ENCODE measurements around the gene GRN.
"Not testable (repeated sequence)": the region's sequence is repeated elsewhere in the genome, so short reads cannot be mapped to it uniquely, and the experiment has no call there.

GRN gene

GRCh38 chr17:44321246-44322120 is 23.6 kb upstream of the GRN start:
- no peak for DNase-seq (ENCODE audit: low read depth)

DNA sequence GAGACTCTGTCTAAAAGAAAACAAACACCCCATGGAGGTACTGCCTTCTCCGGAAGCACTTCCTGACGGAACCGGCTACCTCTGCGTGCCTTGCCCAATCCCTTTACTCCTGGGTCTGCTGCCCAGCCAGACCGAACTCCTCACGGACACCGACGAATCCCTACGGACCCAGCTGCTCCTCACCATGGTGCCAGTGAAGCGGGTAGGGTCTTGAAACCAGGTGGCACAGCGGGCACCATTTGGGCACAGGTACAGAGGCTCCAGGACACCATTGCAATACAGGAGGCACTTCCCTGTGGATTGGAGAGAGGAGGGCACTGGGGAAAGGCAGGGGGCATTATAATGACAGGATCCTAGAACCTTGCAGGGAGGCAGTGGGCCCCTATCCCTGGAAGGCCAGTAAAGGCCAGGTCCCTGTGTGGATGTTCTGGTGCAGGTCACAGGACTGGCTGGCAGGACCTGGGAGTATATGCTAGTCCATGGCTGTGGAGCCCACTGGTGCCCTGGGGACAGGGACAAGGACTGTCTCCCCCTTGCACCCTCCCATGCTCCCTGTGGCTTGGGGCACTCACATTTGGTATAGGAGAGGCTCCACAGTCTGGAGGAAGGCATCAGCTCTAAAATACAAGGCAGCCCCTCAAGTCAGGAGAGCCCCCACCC is 22.7 kb upstream of the GRN start:
- DNase-seq (ENCODE audit: low read depth): no peak

DNA sequence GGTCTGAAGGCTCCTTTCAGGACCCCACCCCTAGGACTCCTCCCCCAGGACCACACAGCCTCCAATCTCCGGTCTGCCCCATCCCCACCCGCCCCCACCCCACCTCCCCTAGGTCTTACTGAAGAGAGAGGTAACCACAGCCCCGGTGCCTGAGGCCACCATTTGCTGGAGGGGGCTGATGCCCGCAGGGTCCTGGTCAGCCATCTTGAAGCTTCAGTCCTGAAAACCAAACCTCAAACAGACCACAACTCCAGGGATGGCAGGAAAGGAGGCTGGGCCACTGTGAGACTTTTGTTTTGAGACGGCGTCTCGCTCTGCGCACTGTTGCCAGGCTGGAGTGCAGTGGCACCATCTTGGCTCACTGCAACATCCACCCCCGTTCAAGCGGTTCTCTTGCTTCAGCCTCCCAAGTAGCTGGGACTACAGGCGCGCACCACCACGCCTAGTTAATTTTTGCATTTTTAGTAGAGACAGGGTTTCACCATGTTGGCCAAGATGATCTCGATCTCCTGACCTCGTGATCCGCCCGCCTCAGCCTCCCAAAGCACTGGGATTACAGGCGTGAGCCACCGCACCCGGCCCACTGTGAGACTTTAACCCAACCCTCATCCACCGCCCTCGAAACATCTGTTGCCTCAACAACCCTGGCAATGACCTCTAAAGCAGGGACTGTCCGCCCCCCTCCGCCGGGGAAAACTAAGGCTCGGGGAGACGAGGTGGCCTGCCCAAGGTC is 21.6 kb upstream of the GRN start:
- no peak for DNase-seq (ENCODE audit: low read depth)

DNA sequence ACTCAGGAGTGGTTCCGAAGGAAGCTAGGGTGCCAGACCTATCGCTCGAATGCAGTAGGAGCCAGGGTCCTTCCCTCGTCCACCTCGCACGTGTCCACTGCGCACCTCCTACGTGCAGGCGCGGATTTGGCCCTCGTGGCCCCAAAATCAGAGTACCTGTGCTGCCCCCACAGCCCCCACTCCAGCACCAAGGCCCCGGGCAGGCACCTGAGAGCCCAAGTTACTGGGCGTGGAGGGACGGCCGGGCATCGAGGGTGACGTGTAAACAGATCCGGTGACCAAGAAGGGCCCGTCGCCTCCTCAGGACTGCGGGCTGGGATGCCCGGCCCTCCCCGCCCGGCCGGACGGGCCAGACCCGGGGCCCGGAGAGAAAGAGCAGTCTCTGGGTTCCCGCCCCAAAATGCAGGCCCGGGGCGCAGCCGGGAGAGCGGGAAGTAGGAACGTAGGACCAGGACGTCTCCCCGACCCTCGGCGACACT is 21.0 kb upstream of the GRN start:
- no peak for DNase-seq (ENCODE audit: low read depth)

DNA sequence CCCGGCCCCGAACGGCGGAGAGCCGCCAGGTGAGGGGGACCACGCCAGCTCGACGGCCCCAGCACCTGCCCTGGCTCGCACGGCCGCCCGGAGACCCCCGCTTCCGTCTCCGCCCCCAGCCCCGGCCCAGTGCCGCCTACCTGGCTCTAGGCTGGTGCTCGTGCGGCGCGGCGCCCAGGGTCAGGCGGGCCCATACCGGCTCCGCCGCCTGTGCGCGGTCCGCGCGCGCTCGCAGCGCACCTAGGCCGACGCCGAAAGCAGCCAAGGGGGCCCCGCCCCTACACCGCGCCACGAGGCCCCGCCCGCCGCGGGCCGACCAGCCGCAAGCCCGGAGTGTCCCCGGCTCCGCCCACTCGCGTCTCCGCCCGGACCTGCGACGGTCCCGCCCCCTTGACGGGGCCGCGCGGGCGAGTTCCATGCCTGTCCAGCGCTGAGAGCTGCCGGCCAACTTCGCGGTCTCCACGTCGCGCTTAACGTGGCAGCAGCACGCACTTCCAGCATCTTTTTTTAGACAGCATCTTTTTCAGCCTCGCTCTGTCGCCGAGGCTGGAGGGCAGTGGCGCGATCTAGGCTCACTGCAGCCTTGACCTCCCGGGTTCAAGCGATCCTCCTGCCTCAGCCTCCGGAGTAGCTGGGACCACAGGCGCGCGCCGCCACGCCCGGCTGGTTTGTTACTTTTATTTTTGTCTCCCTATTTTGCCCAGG is 20.4 kb upstream of the GRN start, which contains the start of gene SLC25A39:
Gene SLC25A39 (minus strand): TSS at position 253 of the 705 bp plus-strand sequence. CDS start 1,261 bp downstream, outside the sequence.
- peak; percentile 90 for DNase-seq (ENCODE audit: low read depth)

- peak; percentile 91 for DNase-seq (ENCODE audit: low read depth)
These were observed 18.1 kb upstream of the GRN start for GRCh38 chr17:44326861-44327444.

- DNase-seq (ENCODE audit: low read depth): no peak
These were observed 17.2 kb upstream of the GRN start for GRCh38 chr17:44327715-44328449.

DNA sequence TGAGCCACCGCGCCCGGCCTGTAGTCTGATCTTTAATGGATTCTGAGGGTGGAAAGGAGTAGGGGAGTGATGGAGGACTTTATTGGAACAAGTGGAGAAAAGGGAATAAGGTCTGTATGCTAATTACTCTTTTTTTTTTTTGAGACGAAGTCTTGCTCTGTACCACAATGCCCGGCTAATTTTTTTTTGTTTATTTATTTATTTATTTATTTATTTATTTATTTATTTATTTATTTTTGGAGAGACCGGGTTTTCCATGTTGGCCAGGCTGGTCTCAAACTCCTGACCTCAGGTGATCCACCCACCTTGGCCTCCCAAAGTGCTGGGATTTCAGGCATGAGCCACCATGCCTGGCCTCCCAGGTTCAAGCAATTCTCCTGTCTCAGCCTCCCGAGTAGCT is 15.6 kb upstream of the GRN start:
- not testable (repeated sequence) for DNase-seq (ENCODE audit: low read depth)

- not testable (repeated sequence) for DNase-seq (ENCODE audit: low read depth)
These were observed 14.8 kb upstream of the GRN start for GRCh38 chr17:44330263-44330662.

- peak; percentile 62 for DNase-seq (ENCODE audit: low read depth)
These were observed 13.8 kb upstream of the GRN start for GRCh38 chr17:44331249-44331760.

DNA sequence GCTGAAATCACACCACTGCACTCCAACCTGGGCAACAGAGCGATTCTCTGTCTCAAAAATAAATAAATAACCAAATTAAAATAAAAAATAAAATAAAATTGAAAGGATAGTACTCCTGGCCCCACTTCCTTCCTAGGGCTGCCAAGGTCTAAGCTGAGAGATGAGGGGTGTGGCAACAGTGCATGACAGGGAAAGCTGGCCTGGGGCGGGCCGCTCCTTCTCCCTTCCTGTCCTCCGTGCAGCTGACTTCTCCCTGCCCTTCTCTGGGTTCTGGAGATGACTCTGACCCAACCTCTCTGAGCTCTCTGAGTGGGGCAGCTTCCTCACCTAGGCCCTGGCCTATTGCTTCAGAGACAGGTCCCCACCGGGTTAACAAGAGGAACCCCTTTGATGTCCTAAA is 11.7 kb upstream of the GRN start:
- DNase-seq (ENCODE audit: low read depth): no peak

- no peak for DNase-seq (ENCODE audit: low read depth)
These were observed 10.8 kb upstream of the GRN start for GRCh38 chr17:44334315-44334714.

- no peak for DNase-seq (ENCODE audit: low read depth)
These were observed 10.4 kb upstream of the GRN start for GRCh38 chr17:44334727-44335126.

- DNase-seq (ENCODE audit: low read depth): no peak
These were observed 9.5 kb upstream of the GRN start for GRCh38 chr17:44335564-44335963.

- DNase-seq (ENCODE audit: low read depth): no peak
These were observed 9.1 kb upstream of the GRN start for GRCh38 chr17:44335968-44336367.

GRCh38 chr17:44338702-44339101 is 6.4 kb upstream of the GRN start:
- no peak for DNase-seq (ENCODE audit: low read depth)

- not testable (repeated sequence) for DNase-seq (ENCODE audit: low read depth)
These were observed 4.5 kb upstream of the GRN start for GRCh38 chr17:44340553-44340952.

GRCh38 chr17:44343510-44344209 is 1.4 kb upstream of the GRN start:
- no peak for DNase-seq (ENCODE audit: low read depth)

- DNase-seq (ENCODE audit: low read depth): no peak
These were observed 438 bp downstream of the GRN start for GRCh38 chr17:44345454-44346026.
